Measurements from ENCODE around the gene MYO9B.
A peak's percentile ranks its signal among the peaks of the same experiment; 100 is the strongest.

Gene MYO9B

DNA sequence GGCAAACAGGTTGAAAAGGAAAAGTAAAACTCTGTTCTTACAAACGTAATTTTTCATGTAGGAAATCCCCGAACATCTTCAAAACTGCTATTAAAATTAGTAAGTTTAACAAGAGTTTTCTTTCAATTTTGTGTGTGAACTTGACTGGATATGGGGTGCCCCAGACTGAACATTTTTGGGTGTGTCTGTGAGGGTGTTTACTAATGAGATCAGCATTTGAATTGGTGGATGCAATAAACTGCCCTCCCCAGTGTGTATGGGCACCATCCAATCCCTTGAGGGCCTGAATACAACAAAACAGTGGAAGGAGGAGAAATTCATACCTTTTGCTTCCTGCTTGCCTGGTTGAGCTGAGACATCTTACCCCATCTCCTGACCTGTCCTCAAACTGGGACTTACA lies 12.1 kb upstream of the MYO9B start:
- no peak for DNase-seq

DNA sequence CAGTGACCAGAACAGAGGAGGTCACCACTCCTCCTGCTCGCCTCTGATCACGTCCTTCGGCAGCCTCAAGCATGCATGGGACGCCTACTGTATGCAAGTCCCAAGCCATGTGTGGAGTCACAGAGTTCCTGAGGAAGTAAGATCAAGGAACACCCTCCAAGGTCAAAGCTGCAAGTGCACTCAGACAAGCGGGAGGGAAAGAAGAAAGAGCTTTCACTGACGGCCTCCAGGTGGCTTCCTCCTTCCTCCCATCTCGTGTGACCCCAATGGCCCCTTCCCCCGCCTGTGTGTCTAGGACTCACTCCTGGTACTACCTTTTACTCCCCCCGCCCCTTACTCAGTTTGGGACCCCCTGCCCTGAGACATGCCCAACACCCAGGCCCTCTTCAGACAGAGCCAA lies 6.4 kb upstream of the MYO9B start:
- DNase-seq, result no peak

DNA sequence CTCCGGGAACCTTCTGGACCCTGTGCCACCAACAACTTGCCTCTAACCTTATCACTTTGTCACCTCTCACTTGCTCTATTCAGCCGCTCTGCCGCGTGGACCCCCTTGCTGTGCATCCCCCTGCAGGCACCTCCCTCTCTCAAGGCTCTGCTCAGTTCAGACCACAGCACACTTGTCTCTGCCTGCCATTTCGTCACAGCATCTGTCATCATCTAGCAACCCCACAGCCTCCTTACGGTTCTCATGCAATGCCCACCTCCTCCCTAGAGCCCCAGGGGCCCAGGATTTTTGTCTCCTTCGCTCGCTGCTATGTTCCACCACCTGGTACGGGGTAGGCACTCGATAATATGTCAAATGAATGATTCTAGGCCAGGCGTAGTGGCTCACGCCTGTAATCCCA lies 5.2 kb upstream of the MYO9B start:
- no peak for DNase-seq

- no peak for DNase-seq
Measured at GRCh38 chr19:17070912-17071311, 4.7 kb upstream of the MYO9B start.

- DNase-seq, result peak; percentile 53
Measured at GRCh38 chr19:17073869-17074633, 1.5 kb upstream of the MYO9B start.

DNA sequence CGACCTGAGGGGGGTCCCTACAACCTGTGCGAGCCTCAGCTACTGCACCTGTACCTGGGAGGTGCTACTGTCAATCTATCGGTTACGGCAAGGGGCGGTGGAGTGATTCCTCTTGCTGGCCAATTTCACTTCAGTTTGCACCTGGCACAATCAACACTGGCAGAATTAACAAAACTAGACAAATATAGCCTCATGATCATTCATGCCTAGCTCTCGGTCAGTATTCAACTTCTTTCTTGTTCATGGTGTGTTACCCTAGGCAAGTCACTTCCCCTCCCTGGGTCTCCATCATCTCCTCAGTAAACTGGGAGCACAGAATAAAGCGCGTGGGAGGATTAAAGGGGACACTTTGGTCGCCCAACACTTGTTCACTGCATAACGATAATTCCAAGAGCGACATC lies 943 bp upstream of the MYO9B start:
- no peak for DNase-seq

GRCh38 chr19:17075864-17076542 lies 426 bp downstream of the MYO9B start:
- no peak for DNase-seq

DNA sequence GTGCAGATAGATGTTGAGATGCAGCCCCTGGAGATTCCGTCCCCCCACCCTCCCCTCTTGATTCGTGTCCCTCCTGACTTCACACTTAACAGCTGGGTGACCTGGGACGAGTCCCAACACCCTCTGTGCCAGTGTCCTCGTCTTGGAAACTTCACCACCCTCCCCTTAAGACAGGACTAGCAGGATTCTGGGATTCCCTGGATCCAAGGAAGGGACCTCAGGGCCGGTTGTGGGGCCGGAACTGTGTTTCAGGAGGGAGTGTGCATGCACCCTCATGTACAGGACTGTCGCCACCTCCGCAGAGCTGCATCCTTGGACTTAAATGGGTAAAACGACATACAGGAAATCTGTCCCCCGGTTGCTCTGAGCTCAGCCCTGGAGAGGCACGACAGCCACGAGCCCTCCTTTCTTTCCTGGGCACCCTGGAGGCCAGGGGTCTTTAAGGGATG lies 990 bp downstream of the MYO9B start:
- DNase-seq, result no peak

- DNase-seq, result no peak
Measured at GRCh38 chr19:17077447-17078028, 2.0 kb downstream of the MYO9B start.

DNA sequence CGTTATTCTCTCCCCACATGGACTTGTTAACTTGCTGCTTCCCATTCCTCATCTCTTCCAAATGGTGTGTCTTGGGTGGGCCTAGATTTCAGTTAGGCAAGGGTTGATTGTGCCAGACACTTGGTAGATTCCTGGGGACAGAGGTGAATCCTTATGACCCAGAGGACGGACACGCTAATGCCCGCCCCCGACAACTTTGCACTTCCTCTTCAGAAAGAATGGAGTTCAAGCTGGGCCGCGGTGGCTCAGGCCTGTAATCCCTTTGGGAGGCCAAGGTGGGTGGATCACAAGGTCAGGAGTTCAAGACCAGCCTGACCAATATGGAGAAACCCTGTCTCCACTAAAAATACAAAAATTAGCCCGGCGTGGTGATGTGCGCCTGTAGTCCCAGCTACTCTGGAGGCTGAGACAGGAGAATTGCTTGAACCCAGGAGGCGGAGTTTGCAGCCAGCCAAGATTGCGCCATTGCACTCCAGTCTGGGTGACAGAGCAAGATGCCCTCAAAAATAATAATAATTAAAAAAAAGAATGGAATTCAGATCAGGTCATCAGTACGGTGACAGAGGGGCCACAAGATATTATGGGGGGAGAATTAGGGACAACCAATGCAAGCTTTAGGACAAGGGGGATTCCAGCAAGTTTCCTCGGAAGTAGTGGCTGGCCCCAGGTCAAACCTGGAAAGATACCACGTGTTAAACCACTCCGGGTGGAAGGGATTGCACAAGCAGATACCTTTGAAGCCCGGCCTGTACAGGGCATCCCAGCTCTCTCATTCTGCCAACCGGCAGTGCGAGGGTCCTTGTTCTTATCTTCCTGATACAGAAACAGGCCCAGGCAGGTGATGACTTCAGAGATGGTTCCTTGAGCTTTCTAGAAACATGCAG lies 2.7 kb downstream of the MYO9B start:
- DNase-seq, result no peak

- no peak for DNase-seq
Measured at GRCh38 chr19:17078920-17079709, 3.5 kb downstream of the MYO9B start.

DNA sequence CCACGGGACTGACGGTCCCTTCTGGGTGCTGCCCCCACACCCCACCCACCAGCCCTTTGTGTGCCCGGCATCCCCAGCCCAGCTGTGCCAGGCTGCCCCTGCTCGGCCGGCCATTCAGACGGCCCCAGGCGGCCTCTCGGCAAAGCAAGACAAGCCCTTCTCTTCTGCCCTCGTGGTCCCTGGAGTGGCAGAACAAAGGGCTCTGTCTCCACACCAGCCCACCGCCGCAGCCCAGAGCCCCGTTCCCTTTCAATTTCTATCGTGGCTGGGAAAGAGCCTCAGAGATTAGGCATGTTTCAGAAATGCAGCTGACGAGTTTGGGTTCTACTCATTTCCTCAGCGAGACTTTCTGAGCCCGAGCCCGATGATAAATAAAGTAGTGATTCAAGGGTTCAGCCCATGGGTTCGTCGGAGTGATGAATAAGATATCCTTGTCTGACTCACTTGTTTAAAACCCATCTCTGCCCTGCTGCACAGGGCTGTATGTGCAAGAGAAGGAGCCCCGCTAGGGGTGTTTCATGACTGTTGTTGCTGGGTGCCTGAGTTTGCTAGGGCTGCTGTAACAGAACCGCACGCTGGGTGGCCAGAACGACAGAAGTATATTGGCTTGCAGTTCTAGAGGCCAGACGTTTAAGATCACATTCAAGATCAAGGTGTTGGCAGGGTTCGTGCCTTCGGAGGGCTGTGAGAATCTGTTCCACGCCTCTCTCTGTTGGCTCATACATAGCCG lies 4.3 kb downstream of the MYO9B start:
- DNase-seq, result no peak

- no peak for DNase-seq
Measured at GRCh38 chr19:17080440-17080801, 4.8 kb downstream of the MYO9B start.

DNA sequence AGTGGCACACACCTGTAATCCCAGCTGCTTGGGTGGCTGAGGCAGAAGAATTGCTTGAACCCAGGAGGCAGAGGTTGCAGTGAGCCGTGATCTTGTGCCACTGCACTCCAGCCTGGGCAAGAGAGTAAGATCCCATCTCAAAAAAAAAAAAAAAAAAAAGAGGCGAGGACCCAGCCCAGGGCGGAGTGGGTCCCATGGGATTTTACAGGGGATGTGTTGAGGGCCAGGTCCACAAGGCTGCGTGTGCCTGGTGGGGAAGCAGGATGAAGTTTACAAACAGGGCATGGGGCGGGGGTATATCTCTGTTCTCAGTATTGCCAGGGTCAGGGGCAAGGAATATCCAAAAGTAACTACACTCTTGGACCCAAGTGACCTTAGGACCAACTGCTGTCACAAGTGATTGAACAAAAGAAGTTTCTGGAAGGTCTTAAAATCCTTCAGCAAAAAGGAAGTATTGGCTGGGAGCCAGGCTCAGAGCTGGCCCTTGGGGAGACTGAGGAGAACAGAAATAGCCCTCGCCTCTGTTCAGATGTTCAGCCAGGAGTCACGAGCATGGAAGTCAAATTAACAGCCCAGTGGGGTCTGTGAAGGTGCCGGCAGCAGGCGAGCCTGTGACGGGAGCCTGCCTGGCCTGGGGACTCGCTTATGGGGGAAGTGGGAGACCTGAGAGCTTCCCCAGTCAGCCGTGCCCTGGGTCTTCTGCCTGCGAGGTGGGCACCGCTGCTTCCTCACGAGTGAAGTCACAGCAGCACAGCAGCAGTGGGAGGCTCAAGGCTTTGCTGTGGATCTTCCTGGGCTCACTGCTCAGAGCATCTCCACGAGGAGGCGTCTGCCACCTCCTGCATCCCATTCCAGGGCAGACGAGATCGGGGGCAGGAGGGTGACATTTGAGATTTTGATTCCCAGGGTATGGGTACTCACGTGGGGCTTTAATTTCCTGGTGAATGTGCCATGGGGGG lies 6.4 kb downstream of the MYO9B start:
- no peak for DNase-seq

DNA sequence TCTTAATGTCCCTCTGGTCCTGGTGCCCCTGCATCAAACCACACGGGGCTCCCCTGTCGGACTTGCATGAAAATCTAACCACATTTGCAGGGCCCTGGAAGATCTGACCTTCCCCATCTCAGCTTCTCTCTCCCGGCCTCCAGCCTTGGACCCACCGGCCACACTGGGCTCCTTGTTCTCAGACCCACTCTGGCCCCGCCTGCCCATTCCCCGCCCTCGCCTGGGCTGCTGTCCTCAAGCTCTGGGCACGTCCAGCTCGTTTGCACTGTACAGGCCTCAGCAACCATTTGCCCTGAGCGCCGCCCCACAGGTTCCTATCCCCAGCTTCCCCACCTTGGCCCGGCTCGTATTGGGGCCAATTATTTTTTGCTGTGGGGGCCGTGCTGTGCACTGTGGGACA lies 10.5 kb downstream of the MYO9B start:
- no peak for DNase-seq

- no peak for DNase-seq
Measured at GRCh38 chr19:17086834-17087233, 11.3 kb downstream of the MYO9B start.

- DNase-seq, result no peak
Measured at GRCh38 chr19:17088552-17088951, 13.0 kb downstream of the MYO9B start.

DNA sequence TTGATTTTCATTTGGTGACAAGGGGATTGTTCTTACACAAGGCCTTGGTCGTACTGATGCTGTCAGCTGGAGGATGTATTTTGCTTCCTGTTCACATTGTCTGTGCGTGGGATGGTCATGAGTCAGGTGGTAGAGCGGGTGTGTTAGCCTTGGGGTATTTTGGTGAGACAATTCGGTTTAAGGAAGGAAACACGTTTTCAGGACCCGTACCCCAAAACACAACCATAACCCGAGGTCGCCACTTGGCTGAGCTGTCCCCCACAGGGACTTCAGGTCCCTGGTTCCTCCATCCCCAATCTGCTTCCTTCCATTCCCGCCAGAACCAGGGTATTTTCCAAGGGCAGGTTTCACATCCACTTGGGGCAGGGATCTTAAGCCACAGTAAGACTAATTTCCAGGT lies 15.0 kb downstream of the MYO9B start:
- no peak for DNase-seq

GRCh38 chr19:17091758-17092333 lies 16.3 kb downstream of the MYO9B start:
- DNase-seq, result no peak

DNA sequence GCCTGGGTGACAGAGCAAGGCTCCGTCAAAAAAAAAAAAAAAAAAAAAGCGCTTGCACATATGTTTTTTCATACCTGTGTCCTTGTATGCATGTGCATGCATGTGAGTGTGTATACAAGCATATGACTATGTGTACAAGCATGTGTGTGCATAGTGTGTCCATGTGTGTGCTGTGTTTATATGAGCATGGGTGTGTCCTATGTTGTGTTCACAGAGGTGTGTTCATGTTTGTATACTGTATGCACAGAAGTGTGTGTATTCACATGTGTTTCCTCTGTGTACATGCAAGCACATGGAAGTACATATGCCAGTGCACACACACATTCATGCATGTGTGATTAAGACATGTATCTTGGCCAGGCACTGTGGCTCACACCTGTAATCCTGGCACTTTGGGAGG lies 17.1 kb downstream of the MYO9B start:
- no peak for DNase-seq
